BLaER1 treated with 17β-estradiol and CSF1 and Interleukin-3, amounts not matched to agents 10 nM and 100 nM (cell line): ENCODE results near the gene KIAA1755.

Source experiments
- H3K27ac ChIP-seq, 11 experiments: shearing (Covaris generic); formaldehyde crosslinking; 2 replicates each; pipeline ENCODE4 v1.8.1; 2022
- H3K27me3 ChIP-seq, 11 experiments: shearing (Covaris generic); formaldehyde crosslinking; 2 replicates each; pipeline ENCODE4 v1.8.1; 2022
- H3K36me3 ChIP-seq, 11 experiments: shearing (Covaris generic); formaldehyde crosslinking; 2 replicates each; pipeline ENCODE4 v1.8.1; 2022
- H3K4me1 ChIP-seq, 10 experiments: shearing (Covaris generic); formaldehyde crosslinking; 2 replicates each; pipeline ENCODE4 v1.8.1; 2022
- H3K4me2 ChIP-seq, 11 experiments: shearing (Covaris generic); formaldehyde crosslinking; 2 replicates each; pipeline ENCODE4 v1.8.1; 2022
- H3K4me3 ChIP-seq, 10 experiments: shearing (Covaris generic); formaldehyde crosslinking; 2 replicates each; pipeline ENCODE4 v1.8.1; 2022
- H3K9ac ChIP-seq, 11 experiments: shearing (Covaris generic); formaldehyde crosslinking; 2 replicates each; pipeline ENCODE4 v1.8.1; 2022
- H3K9me3 ChIP-seq, 11 experiments: shearing (Covaris generic); formaldehyde crosslinking; replicated peaks in 1 of 11; 2 replicates each; pipeline ENCODE4 v1.8.1; 2022
- H4K20me1 ChIP-seq, 11 experiments: shearing (Covaris generic); formaldehyde crosslinking; 2 replicates each; pipeline ENCODE4 v1.8.1; 2022
- Cebpa-rat ChIP-seq, 11 experiments: shearing (Covaris generic); IDR thresholded peaks; 2 replicates each; pipeline ENCODE4 v1.8.1; 2022

The KIAA1755 gene

DNA sequence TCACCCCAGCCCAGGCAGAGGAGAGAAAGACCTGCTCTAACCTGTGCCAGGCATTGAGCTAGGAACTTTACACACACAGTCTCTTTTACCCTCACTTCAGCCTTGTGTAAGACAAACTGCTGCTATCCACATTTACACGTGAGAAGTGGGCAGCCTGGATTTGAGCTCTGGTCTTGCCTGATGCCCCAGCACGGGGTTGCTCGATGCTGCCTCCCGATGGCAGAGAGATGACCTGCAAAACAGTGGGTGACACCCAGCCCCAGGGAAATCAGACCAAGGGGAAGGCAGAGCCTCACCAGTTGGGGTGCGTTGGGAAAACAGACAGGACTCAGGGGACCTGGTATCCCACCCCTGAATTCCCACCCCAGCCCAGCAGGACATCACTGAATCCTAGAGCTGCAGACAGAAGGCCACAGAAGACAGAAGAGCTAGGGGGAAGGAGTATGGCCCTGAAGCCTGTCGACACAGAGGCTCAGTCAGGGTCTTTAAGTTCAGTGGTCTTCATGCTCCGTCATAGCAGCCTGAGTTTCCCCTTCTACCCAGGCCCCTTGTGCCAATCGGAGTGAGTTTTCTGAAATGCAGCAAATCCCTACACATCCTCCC, 44.4 kb upstream of the KIAA1755 start:
- H4K20me1 ChIP-seq, result peaks cover 5 to 29% (median 10%) of the 10 kb centered on the region in 11 experiments; a peak in 15 of 22 replicates
- peaks cover 41 to 73% (median 53%) of the 10 kb centered on the region in 10 experiments for H3K4me1 ChIP-seq
- H3K4me2 ChIP-seq, result peak overlapping the region; percentile 73 to 97 (median 92)

DNA sequence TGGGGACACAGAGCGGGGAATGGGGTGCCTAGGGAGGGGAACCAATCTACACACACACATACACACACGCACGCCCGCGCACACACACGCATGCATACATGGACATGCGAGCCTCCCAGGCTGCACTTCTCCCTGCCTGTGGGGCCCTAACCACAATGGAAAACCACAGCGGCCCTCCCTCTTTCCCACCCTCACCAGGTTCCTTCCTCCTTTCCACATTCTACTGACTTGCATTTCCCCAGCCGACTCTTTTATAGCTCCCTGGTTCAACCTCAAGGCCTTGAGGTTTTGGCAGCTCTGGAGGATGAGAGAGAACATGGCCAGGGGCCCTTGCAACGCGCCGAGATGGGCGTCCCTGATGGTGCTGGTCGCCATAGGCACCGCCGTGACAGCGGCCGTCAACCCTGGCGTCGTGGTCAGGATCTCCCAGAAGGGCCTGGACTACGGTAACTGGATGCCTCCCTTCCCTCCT, 43.4 kb upstream of the KIAA1755 start, which contains the start of gene BPI:
BPI (plus strand) TSS at position 249 of the 472 bp plus-strand sequence; CDS start at position 317, 68 bp downstream.
- Histone ChIP-seq H3K4me3 (peak within 1 kb of the TSS in 6 of 10 experiments; percentile 20 to 45 (median 26); a peak in 7 of 20 replicates), H3K27me3 (peaks cover 21 to 78% (median 41%) of the 10 kb centered on the region in 11 experiments), H3K36me3 (no peaks in the 10 kb centered on the region), H3K4me1 (peaks cover 47 to 83% (median 62%) of the 10 kb centered on the region in 10 experiments), H3K27ac (peak within 1 kb of the TSS in 9 of 11 experiments; percentile 23 to 71 (median 58); a peak in 17 of 22 replicates), H4K20me1 (peaks cover 5 to 29% (median 10%) of the 10 kb centered on the region in 11 experiments; a peak in 15 of 22 replicates), H3K9ac (peak within 1 kb of the TSS in 9 of 11 experiments; percentile 1 to 53 (median 39); a peak in 14 of 22 replicates), H3K9me3 (peaks cover 0 to 5% (median 0%) of the 10 kb centered on the region in 11 experiments; a peak in 2 of 22 replicates), H3K4me2 (peak within 1 kb of the TSS; percentile 73 to 97 (median 92))
- peak in 1 of 11 experiments; percentile 24; a peak in 1 of 22 replicates for TF ChIP-seq Cebpa-rat (IDR thresholded peaks at IDR 0.05)

More for the DNA sequence above, 44.4 kb upstream of the KIAA1755 start:
- Histone ChIP-seq H3K9me3 (peaks cover 0 to 12% (median 0%) of the 10 kb centered on the region in 11 experiments; a peak in 3 of 22 replicates), H3K27me3 (peaks cover 21 to 82% (median 41%) of the 10 kb centered on the region in 11 experiments), H3K36me3 (no peaks in the 10 kb centered on the region), H3K27ac (peak overlapping the region in 9 of 11 experiments; percentile 23 to 71 (median 58); a peak in 16 of 22 replicates), H3K4me3 (0 out of 20 replicates have a peak overlapping the region, but pooled peaks of 2 of the 10 experiments have one; percentile 20 to 45), H3K9ac (peak overlapping the region in 7 of 11 experiments; percentile 25 to 53 (median 47); a peak in 8 of 22 replicates)
- TF ChIP-seq Cebpa-rat (IDR thresholded peaks at IDR 0.05), result no peak

DNA sequence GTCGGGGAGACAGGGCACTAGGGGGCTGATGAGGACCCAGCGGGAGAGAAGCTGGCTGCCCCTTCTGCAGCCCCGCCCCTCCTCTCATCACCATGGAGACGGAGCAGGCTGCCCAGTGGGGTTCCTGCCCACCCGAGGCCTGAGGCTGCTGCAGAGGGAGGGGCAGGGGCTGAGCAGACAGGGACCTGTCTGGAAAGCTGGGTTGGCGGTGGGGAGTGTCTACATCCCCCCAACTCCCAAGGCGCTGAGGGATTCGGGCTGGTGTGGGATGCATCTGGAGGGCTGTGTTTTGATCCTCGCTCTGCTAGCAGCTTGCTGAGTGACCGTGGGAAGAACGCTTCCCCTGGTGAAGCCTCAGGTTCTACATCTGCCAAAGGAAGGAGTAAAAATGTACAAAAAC, 42.3 kb upstream of the KIAA1755 start:
- Histone ChIP-seq H3K9me3 (no peaks in the 10 kb centered on the region), H3K27ac (no peak overlapping the region), H3K4me2 (peak overlapping the region in 10 of 11 experiments; percentile 75 to 97 (median 92); a peak in 18 of 22 replicates), H3K27me3 (peaks cover 21 to 71% (median 41%) of the 10 kb centered on the region in 11 experiments), H4K20me1 (peaks cover 5 to 24% (median 10%) of the 10 kb centered on the region in 11 experiments; a peak in 15 of 22 replicates), H3K9ac (no peak overlapping the region), H3K36me3 (no peaks in the 10 kb centered on the region), H3K4me1 (peaks cover 52 to 86% (median 66%) of the 10 kb centered on the region in 10 experiments), H3K4me3 (no peak overlapping the region)
- TF ChIP-seq Cebpa-rat (IDR thresholded peaks at IDR 0.05), result no peak

DNA sequence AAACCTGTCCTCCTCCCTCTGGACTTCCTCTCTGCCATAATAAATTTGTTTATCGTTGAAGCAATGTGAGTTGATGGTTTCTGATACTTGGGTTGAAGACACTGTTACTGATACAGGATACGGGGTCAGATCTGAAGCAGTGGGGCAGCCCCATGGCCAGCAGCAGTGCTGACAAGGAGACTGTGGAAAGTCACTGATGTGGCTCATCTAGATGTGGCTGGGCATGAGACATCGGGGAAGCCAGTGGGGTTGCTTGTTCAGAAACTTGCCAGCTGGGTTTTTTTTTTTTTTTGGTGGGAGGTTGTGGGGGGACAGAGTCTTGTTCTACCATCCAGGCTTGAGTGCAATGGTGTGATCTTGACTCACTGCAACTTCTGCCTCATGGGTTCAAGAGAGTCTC, 40.8 kb upstream of the KIAA1755 start:
- Histone ChIP-seq H3K36me3 (no peaks in the 10 kb centered on the region), H3K4me1 (peaks cover 38 to 77% (median 52%) of the 10 kb centered on the region in 10 experiments), H3K27ac (no peak overlapping the region), H3K4me3 (no peak overlapping the region), H3K9me3 (no peaks in the 10 kb centered on the region), H3K4me2 (no peak overlapping the region), H3K9ac (no peak overlapping the region), H4K20me1 (peaks cover 5 to 23% (median 10%) of the 10 kb centered on the region in 11 experiments; a peak in 15 of 22 replicates), H3K27me3 (peaks cover 21 to 65% (median 41%) of the 10 kb centered on the region in 11 experiments)
- TF ChIP-seq Cebpa-rat (IDR thresholded peaks at IDR 0.05), result no peak

DNA sequence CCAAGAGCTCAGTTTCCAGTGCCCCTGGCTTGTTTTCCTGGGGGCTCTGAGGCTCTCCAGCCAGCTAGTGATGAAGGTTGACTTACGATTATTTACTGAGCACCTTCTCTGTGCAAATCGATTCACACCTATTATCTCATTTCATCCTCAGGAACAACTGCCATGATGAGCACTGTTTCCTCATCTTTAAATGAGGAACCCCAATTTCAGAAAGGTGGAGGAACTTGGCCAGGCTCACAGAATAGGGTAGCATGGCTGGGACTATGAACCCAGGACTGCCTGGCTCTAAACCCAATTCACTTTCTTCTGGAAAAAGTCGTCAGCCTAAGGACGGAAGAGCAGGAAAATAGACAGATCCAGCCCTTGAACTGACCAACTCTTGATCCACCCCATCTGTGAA, 39.9 kb upstream of the KIAA1755 start:
- no peak for TF ChIP-seq Cebpa-rat (IDR thresholded peaks at IDR 0.05)
- peaks cover 21 to 62% (median 40%) of the 10 kb centered on the region in 11 experiments for H3K27me3 ChIP-seq
- no peaks in the 10 kb centered on the region for H3K9me3 ChIP-seq
- H3K4me1 ChIP-seq, result peaks cover 34 to 75% (median 49%) of the 10 kb centered on the region in 10 experiments
- H3K36me3 ChIP-seq, result no peaks in the 10 kb centered on the region
- H3K4me2 ChIP-seq, result peak overlapping the region in 4 of 11 experiments; percentile 63 to 79 (median 74); a peak in 6 of 22 replicates
- peaks cover 5 to 23% (median 10%) of the 10 kb centered on the region in 11 experiments; a peak in 15 of 22 replicates for H4K20me1 ChIP-seq
- H3K4me3 ChIP-seq, result no peak overlapping the region
- peak overlapping the region in 6 of 11 experiments; percentile 65 to 83 (median 72); a peak in 9 of 22 replicates for H3K27ac ChIP-seq
- H3K9ac ChIP-seq, result no peak overlapping the region

DNA sequence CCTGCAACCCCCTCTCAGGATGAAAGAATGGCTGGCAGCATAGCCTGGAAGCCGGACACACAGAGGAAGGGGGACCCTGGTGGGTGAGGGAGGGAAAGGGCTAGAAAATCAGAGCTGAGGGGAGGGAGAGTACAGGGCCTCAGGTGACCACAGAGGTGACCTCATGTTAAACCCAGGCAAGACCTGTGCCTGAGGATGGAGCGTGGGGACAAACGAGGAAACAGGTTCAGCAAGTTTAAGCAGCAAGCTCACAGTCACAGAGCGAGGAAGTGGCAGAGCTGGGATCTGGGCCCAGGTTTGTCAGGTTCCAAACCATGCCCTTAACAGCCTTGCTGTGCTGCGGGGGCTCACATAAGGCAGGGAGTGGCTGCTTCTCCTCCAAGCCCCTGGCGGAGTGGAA, 39.4 kb upstream of the KIAA1755 start:
- Histone ChIP-seq H3K9me3 (no peaks in the 10 kb centered on the region), H3K27ac (peak overlapping the region in 8 of 11 experiments; percentile 65 to 83 (median 72); a peak in 12 of 22 replicates), H3K4me2 (peak overlapping the region in 8 of 11 experiments; percentile 53 to 79 (median 72); a peak in 10 of 22 replicates), H3K9ac (0 out of 22 replicates have a peak overlapping the region, but pooled peaks of 1 of the 11 experiments have one; percentile 72), H3K4me3 (no peak overlapping the region), H3K4me1 (peaks cover 30 to 70% (median 45%) of the 10 kb centered on the region in 10 experiments), H4K20me1 (peaks cover 5 to 23% (median 10%) of the 10 kb centered on the region in 11 experiments; a peak in 15 of 22 replicates), H3K27me3 (peaks cover 21 to 61% (median 35%) of the 10 kb centered on the region in 11 experiments), H3K36me3 (no peaks in the 10 kb centered on the region)
- no peak for TF ChIP-seq Cebpa-rat (IDR thresholded peaks at IDR 0.05)

DNA sequence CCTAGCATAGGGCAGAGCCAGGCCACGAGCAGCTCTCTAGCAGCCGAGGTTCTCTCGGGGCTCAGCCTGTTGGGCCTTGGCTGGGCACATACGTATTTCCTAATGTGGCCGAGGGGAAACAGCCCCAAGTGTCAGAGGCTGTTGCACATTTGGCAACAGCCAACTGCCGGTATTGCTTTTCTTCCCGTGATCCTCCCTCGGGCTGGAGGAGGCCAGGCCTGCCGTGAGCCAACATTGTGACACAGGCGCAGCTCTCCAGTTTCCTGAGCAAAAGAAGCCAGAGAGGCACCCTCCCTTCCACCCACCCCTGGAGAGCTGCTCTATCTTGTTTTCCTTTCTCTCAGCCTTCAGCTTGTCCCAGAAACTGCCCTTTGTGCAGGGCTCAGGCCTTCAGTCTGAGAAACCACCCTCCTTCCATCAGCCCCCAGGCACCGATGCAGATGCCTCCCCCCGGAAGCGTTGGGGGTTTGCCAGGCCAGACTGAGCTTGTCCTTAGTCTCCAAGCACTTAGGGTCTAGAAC, 38.3 kb upstream of the KIAA1755 start:
- peaks cover 15 to 55% (median 27%) of the 10 kb centered on the region in 11 experiments for H3K27me3 ChIP-seq
- H3K27ac ChIP-seq, result peak overlapping the region in 9 of 11 experiments; percentile 61 to 83 (median 71); a peak in 18 of 22 replicates
- peaks cover 0 to 12% (median 4%) of the 10 kb centered on the region in 11 experiments; a peak in 10 of 22 replicates for H4K20me1 ChIP-seq
- H3K4me3 ChIP-seq, result no peak overlapping the region
- no peaks in the 10 kb centered on the region for H3K36me3 ChIP-seq
- peak in 9 of 11 experiments; percentile 47 to 96 (median 87); a peak in 17 of 22 replicates for TF ChIP-seq Cebpa-rat (IDR thresholded peaks at IDR 0.05)
- peak overlapping the region in 10 of 11 experiments; percentile 34 to 72 (median 64); a peak in 16 of 22 replicates for H3K9ac ChIP-seq
- H3K4me1 ChIP-seq, result peaks cover 19 to 66% (median 33%) of the 10 kb centered on the region in 10 experiments
- peak overlapping the region; percentile 48 to 79 (median 71) for H3K4me2 ChIP-seq
- no peaks in the 10 kb centered on the region for H3K9me3 ChIP-seq

DNA sequence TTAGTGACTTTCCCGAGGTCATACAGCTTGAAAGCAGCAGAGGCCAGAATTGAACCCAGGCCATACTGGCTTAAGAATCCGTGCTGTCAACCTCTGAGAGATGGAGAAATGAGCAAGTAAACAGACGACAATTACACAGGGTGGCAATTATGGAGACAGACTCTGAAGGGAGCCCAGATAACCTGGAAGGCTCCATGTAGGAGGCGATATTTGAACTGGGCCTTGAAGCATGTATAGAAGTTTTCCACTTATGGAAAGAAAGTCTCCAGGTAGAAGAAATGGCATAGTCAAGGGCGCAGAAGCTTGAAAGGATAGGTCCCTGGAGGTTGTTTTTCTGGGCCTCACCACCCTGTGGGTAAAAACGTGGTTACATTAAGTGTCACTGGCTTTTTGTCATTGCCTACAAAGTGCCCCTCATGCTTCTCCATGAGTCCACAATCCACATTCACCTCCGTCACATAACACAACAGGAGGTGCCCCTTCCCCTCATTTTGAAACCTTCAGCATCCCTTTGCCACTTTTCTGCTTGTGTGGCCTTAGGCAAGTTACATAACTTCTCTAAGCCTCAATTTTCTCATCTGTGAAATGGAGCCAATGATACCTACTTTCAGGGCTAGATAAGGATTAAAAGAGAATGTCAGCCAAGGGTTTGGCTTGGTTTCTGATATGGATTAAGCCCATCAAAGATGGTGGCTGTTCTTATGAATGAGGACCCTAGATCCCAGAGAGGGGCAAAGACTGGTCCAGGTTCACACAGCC, 37.6 kb upstream of the KIAA1755 start:
- H3K27me3 ChIP-seq, result peaks cover 11 to 48% (median 22%) of the 10 kb centered on the region in 11 experiments

More for the DNA sequence above, 37.6 kb upstream of the KIAA1755 start:
- peak overlapping the region in 9 of 11 experiments; percentile 61 to 83 (median 71); a peak in 17 of 22 replicates for H3K27ac ChIP-seq
- no peak for TF ChIP-seq Cebpa-rat (IDR thresholded peaks at IDR 0.05)
- peaks cover 12 to 60% (median 26%) of the 10 kb centered on the region in 10 experiments for H3K4me1 ChIP-seq
- H4K20me1 ChIP-seq, result peaks cover 0 to 6% (median 0%) of the 10 kb centered on the region in 11 experiments; a peak in 8 of 22 replicates
- no peak overlapping the region for H3K4me3 ChIP-seq
- H3K9me3 ChIP-seq, result no peaks in the 10 kb centered on the region
- peak overlapping the region; percentile 48 to 79 (median 71) for H3K4me2 ChIP-seq
- peak overlapping the region in 9 of 11 experiments; percentile 43 to 72 (median 69); a peak in 12 of 22 replicates for H3K9ac ChIP-seq
- H3K36me3 ChIP-seq, result no peaks in the 10 kb centered on the region
